PC-9 (cell line): ENCODE data around the gene TMEM107. TPM values are rescaled to one million over a fixed set of nuclear protein-coding genes. Genes with fewer than 3 reads are reported as not detected.

Source experiments
- BruUV-seq: library from RNA; stranded (reverse); fragments of 400-500 nt; replicated peaks from 2 replicates; lab custom pipeline; 2021; lab: Mats Ljungman, UMichigan
- CTCF ChIA-PET: fragments of 300-600 bp; sonication (Branson Sonifier 250); formaldehyde crosslinking; loops from one replicate; lab custom pipeline; 2022; ENCODE audit warnings: antibody characterized with exemption; lab: Charles Lee
- POLR2A ChIA-PET: fragments of 300-600 bp; sonication (Branson Sonifier 250); formaldehyde crosslinking; loops from one replicate; lab custom pipeline; 2022; ENCODE audit warnings: antibody characterized with exemption; ENCODE audit not compliant: unreplicated experiment; lab: Charles Lee
- DNase-seq, 2 experiments: peaks; one replicate each; pipeline versions ENCODE4 v3.0.0 to v3.0.0-alpha.2; 2015 to 2022; ENCODE audit warnings: mixed read lengths in 1 of 2
- H2AFZ ChIP-seq: fragments of 200-600 bp; sonication (generic); 2 replicates; pipeline ENCODE4 v1.8.1; 2017; ENCODE audit warnings: antibody characterized with exemption
- H3F3A ChIP-seq: fragments of 200-600 bp; sonication (generic); 2 replicates; pipeline ENCODE4 v1.8.1; 2017; ENCODE audit warnings: antibody characterized with exemption, mild to moderate bottlenecking, low read depth; ENCODE audit not compliant: insufficient read depth
- H3K27ac ChIP-seq: fragments of 200-600 bp; sonication (generic); 2 replicates; pipeline ENCODE4 v1.6.1; 2016; ENCODE audit warnings: mixed run types
- H3K27me3 ChIP-seq: fragments of 200-600 bp; sonication (generic); 2 replicates; pipeline ENCODE4 v1.6.1; 2016; ENCODE audit warnings: low read depth, mixed run types; ENCODE audit not compliant: insufficient read depth
- H3K36me3 ChIP-seq: fragments of 200-600 bp; sonication (generic); 2 replicates; pipeline ENCODE4 v1.6.1; 2016; ENCODE audit warnings: low read depth, mixed run types
- H3K4me1 ChIP-seq: fragments of 200-600 bp; sonication (generic); replicated peaks from 2 replicates; pipeline ENCODE4 v1.6.1; 2016; ENCODE audit warnings: mixed run types; ENCODE audit not compliant: insufficient read depth
- H3K4me2 ChIP-seq: fragments of 200-600 bp; sonication (generic); 2 replicates; pipeline ENCODE4 v1.6.1; 2017; ENCODE audit warnings: mixed run types
- H3K4me3 ChIP-seq: fragments of 200-600 bp; sonication (generic); 2 replicates; pipeline ENCODE4 v1.6.1; 2016; ENCODE audit warnings: mixed run types
- H3K79me2 ChIP-seq: fragments of 200-600 bp; sonication (generic); 2 replicates; pipeline ENCODE4 v1.6.1; 2017; ENCODE audit warnings: low read depth, mixed run types
- H3K9me2 ChIP-seq: fragments of 200-600 bp; sonication (generic); 2 replicates; pipeline ENCODE4 v1.8.1; 2017; ENCODE audit warnings: mild to moderate bottlenecking; ENCODE audit not compliant: insufficient read depth
- H3K9me3 ChIP-seq: fragments of 200-600 bp; sonication (generic); 2 replicates; pipeline ENCODE4 v1.8.1; 2016; ENCODE audit warnings: low read depth; ENCODE audit not compliant: insufficient read depth
- H4K20me1 ChIP-seq: fragments of 200-600 bp; sonication (generic); 2 replicates; pipeline ENCODE4 v1.8.1; 2017; ENCODE audit not compliant: insufficient read depth
- EZH2 ChIP-seq: fragments of 200-600 bp; sonication (generic); IDR thresholded peaks from 2 replicates; pipeline ENCODE4 v1.8.0; 2017; ENCODE audit warnings: antibody characterized with exemption, low read depth
- intact Hi-C: fragments of 100-400 bp; cut with micrococcal nuclease; formaldehyde crosslinking; loops from one replicate; pipeline ENCODE4 v1.10.0; 2022; ENCODE audit not compliant: unreplicated experiment
- total RNA-seq: library from RNA; stranded (reverse); gene quantifications from 2 replicates; pipeline ENCODE4 v1.2.3, GENCODE V29; 2021
- TF ChIP-seq, protein P1 (sequence below): fragments of 200-600 bp; sonication (generic); conservative IDR thresholded peaks from 2 replicates; pipeline ENCODE4 v1.6.1; 2017; ENCODE audit warnings: mixed run types, antibody characterized with exemption, mild to moderate bottlenecking, moderate library complexity

Gene TMEM107
- total RNA-seq, 1 experiment from 2014 or later = 59.1 TPM

DNA sequence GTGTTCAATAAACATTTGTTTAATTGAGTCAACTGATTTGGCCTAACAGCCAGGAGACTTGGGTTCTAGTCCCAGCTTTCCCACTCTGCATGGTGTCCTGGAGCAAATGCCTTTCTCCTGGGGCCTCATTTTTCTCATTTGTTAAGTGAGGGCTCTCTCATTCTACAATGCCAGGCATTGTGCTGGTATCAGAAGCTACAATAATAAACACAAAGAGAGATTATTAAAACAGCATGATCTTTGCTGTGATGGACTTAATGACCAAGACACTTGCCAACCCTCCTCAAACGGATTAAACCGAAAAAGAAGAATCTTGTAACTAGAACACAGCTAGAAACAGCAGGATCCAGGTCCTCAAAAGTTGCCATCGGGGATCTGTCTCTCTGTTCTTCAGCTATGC, 8.7 kb downstream of the TMEM107 start:
- H3K36me3 ChIP-seq = no peaks in the 10 kb centered on the region
- no peak overlapping the region for H2AFZ ChIP-seq
- no peaks in the 10 kb centered on the region for H3K79me2 ChIP-seq
- H3K4me1 ChIP-seq = peaks cover 8% of the 10 kb centered on the region; the same call in 1 of the 2 replicates
- no peak for TF ChIP-seq EZH2
- TF ChIP-seq, protein P1, sequence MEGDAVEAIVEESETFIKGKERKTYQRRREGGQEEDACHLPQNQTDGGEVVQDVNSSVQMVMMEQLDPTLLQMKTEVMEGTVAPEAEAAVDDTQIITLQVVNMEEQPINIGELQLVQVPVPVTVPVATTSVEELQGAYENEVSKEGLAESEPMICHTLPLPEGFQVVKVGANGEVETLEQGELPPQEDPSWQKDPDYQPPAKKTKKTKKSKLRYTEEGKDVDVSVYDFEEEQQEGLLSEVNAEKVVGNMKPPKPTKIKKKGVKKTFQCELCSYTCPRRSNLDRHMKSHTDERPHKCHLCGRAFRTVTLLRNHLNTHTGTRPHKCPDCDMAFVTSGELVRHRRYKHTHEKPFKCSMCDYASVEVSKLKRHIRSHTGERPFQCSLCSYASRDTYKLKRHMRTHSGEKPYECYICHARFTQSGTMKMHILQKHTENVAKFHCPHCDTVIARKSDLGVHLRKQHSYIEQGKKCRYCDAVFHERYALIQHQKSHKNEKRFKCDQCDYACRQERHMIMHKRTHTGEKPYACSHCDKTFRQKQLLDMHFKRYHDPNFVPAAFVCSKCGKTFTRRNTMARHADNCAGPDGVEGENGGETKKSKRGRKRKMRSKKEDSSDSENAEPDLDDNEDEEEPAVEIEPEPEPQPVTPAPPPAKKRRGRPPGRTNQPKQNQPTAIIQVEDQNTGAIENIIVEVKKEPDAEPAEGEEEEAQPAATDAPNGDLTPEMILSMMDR = no peak
- H3K27ac ChIP-seq = no peak overlapping the region
- H3K9me3 ChIP-seq = no peaks in the 10 kb centered on the region
- H4K20me1 ChIP-seq = no peaks in the 10 kb centered on the region
- no peaks in the 10 kb centered on the region for H3K9me2 ChIP-seq
- no peak overlapping the region for H3K4me3 ChIP-seq
- intact Hi-C loops = no loop called here
- peaks cover 13% of the 10 kb centered on the region; the same call in 1 of the 2 replicates for H3F3A ChIP-seq
- ChIA-PET POLR2A (interaction anchor here (0.6 kb wide), 1 partner anchor 18 kb away, joined by 4 read pairs; no protein-coding TSS in a partner anchor), CTCF (no interaction called here)
- DNase-seq = no peak
- no peaks in the 10 kb centered on the region for H3K27me3 ChIP-seq
- no TSS peak for BruUV-seq
- no peak overlapping the region for H3K4me2 ChIP-seq

DNA sequence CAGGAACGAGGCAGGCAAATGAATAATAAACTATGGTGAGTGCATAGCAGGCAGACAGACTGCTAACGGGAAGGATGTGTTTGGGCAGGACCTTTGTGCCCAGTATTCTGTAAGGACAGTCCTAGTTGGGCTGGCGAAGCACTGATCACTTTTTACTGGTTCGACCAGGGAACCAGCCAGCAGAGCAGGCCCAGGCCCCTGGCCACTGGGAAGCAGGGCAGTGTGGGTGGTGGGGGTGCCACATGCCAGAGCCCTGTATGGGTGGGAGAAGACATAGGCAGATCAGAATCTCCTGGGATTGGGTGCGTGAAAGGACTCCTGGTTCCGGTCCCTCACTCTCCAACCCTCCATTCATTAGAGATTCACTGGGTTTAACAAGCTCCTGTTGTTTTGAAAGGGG, 9.4 kb downstream of the TMEM107 start:
- BruUV-seq = no TSS peak

GRCh38 chr17:8164815-8165131, 11.4 kb downstream of the TMEM107 start:
- no peak for TF ChIP-seq EZH2
- TF ChIP-seq, protein P1 = no peak
- peaks cover 8% of the 10 kb centered on the region; the same call in 1 of the 2 replicates for H3K4me1 ChIP-seq
- peaks cover 10% of the 10 kb centered on the region; the same call in 1 of the 2 replicates for H3K79me2 ChIP-seq
- BruUV-seq = no TSS peak
- H3K27me3 ChIP-seq = no peaks in the 10 kb centered on the region
- H3K27ac ChIP-seq = no peak overlapping the region
- no peak overlapping the region for H3K4me2 ChIP-seq
- no peaks in the 10 kb centered on the region for H3K9me3 ChIP-seq
- H3K36me3 ChIP-seq = no peaks in the 10 kb centered on the region
- no peaks in the 10 kb centered on the region for H3K9me2 ChIP-seq
- H3K4me3 ChIP-seq = no peak overlapping the region
- ChIA-PET CTCF (interaction anchor here (0.6 kb wide), 1 partner anchor 575 kb away, joined by 8 read pairs; no protein-coding TSS in a partner anchor), POLR2A (interaction anchor here (1.3 kb wide), 1 partner anchor 8 kb away, joined by 21 read pairs; no protein-coding TSS in a partner anchor)
- H2AFZ ChIP-seq = no peak overlapping the region
- H4K20me1 ChIP-seq = no peaks in the 10 kb centered on the region
- no peak for DNase-seq
- H3F3A ChIP-seq = peaks cover 9% of the 10 kb centered on the region; the same call in 1 of the 2 replicates
- intact Hi-C loops = loop anchor here (1.0 kb wide), 1 partner anchor 9 kb away; no protein-coding TSS in a partner anchor

More for the DNA sequence above, 9.4 kb downstream of the TMEM107 start:
- peaks cover 7% of the 10 kb centered on the region; the same call in 1 of the 2 replicates for H3K79me2 ChIP-seq
- H3K9me3 ChIP-seq = no peaks in the 10 kb centered on the region
- no peak overlapping the region for H2AFZ ChIP-seq
- no peaks in the 10 kb centered on the region for H3K36me3 ChIP-seq
- H3F3A ChIP-seq = peaks cover 9% of the 10 kb centered on the region; the same call in 1 of the 2 replicates
- no peak overlapping the region; the same call in 1 of the 2 replicates for H3K27ac ChIP-seq
- no peak for DNase-seq
- H3K27me3 ChIP-seq = no peaks in the 10 kb centered on the region
- no peak overlapping the region for H3K4me2 ChIP-seq
- intact Hi-C loops = no loop called here
- no peak overlapping the region for H3K4me3 ChIP-seq
- H3K4me1 ChIP-seq = peaks cover 8% of the 10 kb centered on the region; the same call in 1 of the 2 replicates
- H4K20me1 ChIP-seq = no peaks in the 10 kb centered on the region
- CTCF ChIA-PET = no interaction called here
- POLR2A ChIA-PET = no interaction called here
- TF ChIP-seq, protein P1 = no peak
- no peak for TF ChIP-seq EZH2
- no peaks in the 10 kb centered on the region for H3K9me2 ChIP-seq
